ENCODE data around the gene EEFSEC. TPM values are rescaled to one million over a fixed set of nuclear protein-coding genes. Genes with fewer than 3 reads are reported as not detected.

Gene EEFSEC
- total RNA-seq, 1 experiment from 2014 or later: 14.0 TPM

DNA sequence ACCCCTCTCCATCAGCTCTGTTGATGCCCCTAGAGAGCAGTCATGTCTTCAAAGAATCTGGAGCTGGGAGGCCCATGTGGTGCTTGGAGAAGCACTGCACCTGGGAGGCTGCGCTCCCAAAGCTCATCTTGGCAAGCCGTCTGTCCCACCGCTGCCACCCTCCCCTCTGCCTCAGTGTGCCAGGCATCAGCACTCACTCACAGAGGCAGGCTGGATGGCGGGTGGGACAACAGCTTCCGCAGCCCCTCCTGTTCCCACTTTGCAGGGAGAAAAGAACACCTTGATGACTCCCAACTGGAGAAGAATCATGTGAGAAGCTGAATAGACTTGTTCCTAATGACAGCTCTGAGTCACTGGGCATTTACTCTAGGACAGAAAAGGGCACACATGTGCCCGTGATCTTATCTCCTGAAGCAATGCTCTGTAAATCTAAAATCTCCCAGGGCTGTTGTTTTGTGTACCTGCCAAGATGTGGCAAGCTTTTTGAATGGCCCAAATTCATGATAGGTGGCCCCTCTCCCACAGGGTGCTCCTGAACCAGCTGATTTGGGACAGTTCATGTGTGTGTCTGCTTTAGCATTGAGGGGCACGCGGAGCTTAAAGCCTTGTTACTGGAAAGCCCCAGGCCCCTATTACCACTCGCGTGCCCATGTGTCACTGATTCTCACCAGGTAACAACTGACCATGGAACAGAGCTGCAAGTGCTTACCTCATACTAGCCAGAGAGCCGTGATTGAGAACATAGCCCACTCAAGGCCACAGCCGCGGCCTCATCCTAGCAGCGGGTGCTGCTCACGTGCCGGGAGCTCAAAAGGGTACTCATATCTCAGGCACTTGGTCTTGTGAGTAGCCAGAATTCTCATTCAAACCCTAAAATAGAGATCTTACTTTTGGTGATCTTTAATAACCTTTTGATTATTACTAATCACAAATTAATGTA is 209.0 kb downstream of the EEFSEC start:
- Histone ChIP-seq H3K4me3 (ENCODE audit: low read depth, low read length) (no peak overlapping the region), H3K36me3 (ENCODE audit: control insufficient read depth, insufficient read depth, low read length) (no peaks in the 10 kb centered on the region), H3K4me1 (peaks cover 16% of the 10 kb centered on the region), H3K9me3 (no peaks in the 10 kb centered on the region), H3K27me3 (replicated peaks; ENCODE audit: control insufficient read depth, insufficient read depth, low read length) (no peaks in the 10 kb centered on the region)
- H3K36me3 Mint-ChIP-seq (ENCODE audit: insufficient read depth, unreplicated experiment): peaks cover 7% of the 10 kb centered on the region
- H3K9me3 Mint-ChIP-seq (ENCODE audit: unreplicated experiment): no peaks in the 10 kb centered on the region
- DNase-seq: no peak
- ChIA-PET CTCF (interaction anchor here (1.3 kb wide), 1 partner anchor 40 kb away, joined by 3 read pairs; no protein-coding TSS in a partner anchor), POLR2A (interaction anchor here (0.8 kb wide), 1 partner anchor 28 kb away, joined by 5 read pairs; no protein-coding TSS in a partner anchor)
- TF ChIP-seq, protein P1, sequence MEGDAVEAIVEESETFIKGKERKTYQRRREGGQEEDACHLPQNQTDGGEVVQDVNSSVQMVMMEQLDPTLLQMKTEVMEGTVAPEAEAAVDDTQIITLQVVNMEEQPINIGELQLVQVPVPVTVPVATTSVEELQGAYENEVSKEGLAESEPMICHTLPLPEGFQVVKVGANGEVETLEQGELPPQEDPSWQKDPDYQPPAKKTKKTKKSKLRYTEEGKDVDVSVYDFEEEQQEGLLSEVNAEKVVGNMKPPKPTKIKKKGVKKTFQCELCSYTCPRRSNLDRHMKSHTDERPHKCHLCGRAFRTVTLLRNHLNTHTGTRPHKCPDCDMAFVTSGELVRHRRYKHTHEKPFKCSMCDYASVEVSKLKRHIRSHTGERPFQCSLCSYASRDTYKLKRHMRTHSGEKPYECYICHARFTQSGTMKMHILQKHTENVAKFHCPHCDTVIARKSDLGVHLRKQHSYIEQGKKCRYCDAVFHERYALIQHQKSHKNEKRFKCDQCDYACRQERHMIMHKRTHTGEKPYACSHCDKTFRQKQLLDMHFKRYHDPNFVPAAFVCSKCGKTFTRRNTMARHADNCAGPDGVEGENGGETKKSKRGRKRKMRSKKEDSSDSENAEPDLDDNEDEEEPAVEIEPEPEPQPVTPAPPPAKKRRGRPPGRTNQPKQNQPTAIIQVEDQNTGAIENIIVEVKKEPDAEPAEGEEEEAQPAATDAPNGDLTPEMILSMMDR (IDR thresholded peaks at IDR 0.05; ENCODE audit: insufficient read depth in 1 of 2, low read depth in 1 of 2, low read length in 1 of 2, severe bottlenecking in 1 of 2, unreplicated experiment in 1 of 2): no peak
- no peak overlapping the region for H3K4me3 Mint-ChIP-seq (ENCODE audit: unreplicated experiment)
- no TSS peak for BruUV-seq (replicated peaks)
- no peaks in the 10 kb centered on the region for H3K27me3 Mint-ChIP-seq (ENCODE audit: insufficient read depth, unreplicated experiment)
- H3K4me1 Mint-ChIP-seq (ENCODE audit: low read depth, unreplicated experiment): peaks cover 6% of the 10 kb centered on the region
- intact Hi-C loops (cut with micrococcal nuclease; ENCODE audit: unreplicated experiment): no loop called here
- no peak overlapping the region for H3K27ac Mint-ChIP-seq (ENCODE audit: unreplicated experiment)

DNA sequence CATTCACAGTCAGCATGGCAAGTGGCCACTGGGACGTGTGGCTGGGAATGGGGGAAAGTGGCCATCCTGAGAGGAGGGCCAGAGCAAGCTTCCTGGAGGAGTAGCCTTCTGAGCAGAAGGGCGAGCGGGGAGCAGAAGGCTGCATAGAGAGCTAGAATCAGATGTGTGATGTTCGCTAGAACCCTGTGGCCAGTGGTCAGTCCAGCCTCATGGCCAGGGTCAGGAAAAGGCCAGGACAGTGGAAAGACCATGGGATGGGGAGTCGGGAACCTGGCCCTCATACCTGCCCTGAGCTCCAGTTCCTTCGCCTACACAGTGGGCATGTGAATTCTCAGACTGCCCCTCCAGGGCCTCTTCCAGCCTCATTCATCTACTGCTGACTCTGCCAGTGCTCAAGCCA is 211.0 kb downstream of the EEFSEC start:
- CTCF ChIA-PET: interaction anchor here (0.6 kb wide), 1 partner anchor 9 kb away, joined by 7 read pairs; no protein-coding TSS in a partner anchor
- Mint-ChIP-seq H3K27me3 (ENCODE audit: insufficient read depth, unreplicated experiment) (no peaks in the 10 kb centered on the region), H3K4me3 (ENCODE audit: unreplicated experiment) (no peak overlapping the region), H3K27ac (ENCODE audit: unreplicated experiment) (no peak overlapping the region), H3K4me1 (ENCODE audit: low read depth, unreplicated experiment) (peaks cover 6% of the 10 kb centered on the region), H3K36me3 (ENCODE audit: insufficient read depth, unreplicated experiment) (peaks cover 7% of the 10 kb centered on the region), H3K9me3 (ENCODE audit: unreplicated experiment) (no peaks in the 10 kb centered on the region)
- Histone ChIP-seq H3K36me3 (ENCODE audit: control insufficient read depth, insufficient read depth, low read length) (no peaks in the 10 kb centered on the region), H3K9me3 (no peaks in the 10 kb centered on the region), H3K4me1 (peaks cover 16% of the 10 kb centered on the region), H3K27me3 (replicated peaks; ENCODE audit: control insufficient read depth, insufficient read depth, low read length) (no peaks in the 10 kb centered on the region), H3K4me3 (ENCODE audit: low read depth, low read length) (no peak overlapping the region)
- DNase-seq: no peak
- POLR2A ChIA-PET: no interaction called here
- TF ChIP-seq, protein P1 (IDR thresholded peaks at IDR 0.05; ENCODE audit: insufficient read depth in 1 of 2, low read depth in 1 of 2, low read length in 1 of 2, severe bottlenecking in 1 of 2, unreplicated experiment in 1 of 2): no peak
- no TSS peak for BruUV-seq (replicated peaks)
- intact Hi-C loops (cut with micrococcal nuclease; ENCODE audit: unreplicated experiment): no loop called here

DNA sequence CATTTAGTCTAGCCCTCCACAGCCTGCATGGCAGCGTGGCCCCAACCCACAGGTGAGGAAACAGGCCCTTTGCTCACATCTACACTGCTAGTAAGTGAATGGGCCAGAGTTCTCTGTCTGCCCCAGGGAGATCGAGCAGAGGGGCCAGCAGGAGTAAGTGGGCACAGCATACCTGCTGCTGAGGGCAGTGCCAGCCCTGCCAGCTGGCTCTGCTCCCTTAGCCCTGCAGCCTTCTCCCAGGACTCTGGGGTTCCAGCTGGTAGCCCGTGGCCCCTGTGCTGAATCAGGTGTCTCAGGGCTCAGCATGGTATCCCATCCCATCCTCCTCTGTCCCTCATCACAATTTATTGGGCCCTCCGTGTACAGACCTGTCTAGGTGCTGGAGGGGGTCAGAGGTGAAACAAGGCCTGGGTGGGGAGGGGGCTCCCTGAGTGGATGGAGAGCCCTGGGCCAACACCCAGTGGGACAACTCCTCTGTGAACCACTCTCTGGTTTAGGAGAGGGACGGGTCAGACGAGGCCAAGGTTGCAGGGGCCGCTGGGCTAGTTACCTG is 211.6 kb downstream of the EEFSEC start:
- intact Hi-C loops (cut with micrococcal nuclease; ENCODE audit: unreplicated experiment): no loop called here
- Mint-ChIP-seq H3K27me3 (ENCODE audit: insufficient read depth, unreplicated experiment) (no peaks in the 10 kb centered on the region), H3K36me3 (ENCODE audit: insufficient read depth, unreplicated experiment) (peaks cover 7% of the 10 kb centered on the region), H3K4me3 (ENCODE audit: unreplicated experiment) (no peak overlapping the region), H3K9me3 (ENCODE audit: unreplicated experiment) (no peaks in the 10 kb centered on the region), H3K27ac (ENCODE audit: unreplicated experiment) (no peak overlapping the region), H3K4me1 (ENCODE audit: low read depth, unreplicated experiment) (peaks cover 6% of the 10 kb centered on the region)
- BruUV-seq (replicated peaks): no TSS peak
- H3K4me3 ChIP-seq (ENCODE audit: low read depth, low read length): no peak overlapping the region
- ChIA-PET CTCF (interaction anchor here (0.6 kb wide), 1 partner anchor 10 kb away, joined by 7 read pairs; no protein-coding TSS in a partner anchor), POLR2A (no interaction called here)
- no peaks in the 10 kb centered on the region for H3K9me3 ChIP-seq
- TF ChIP-seq, protein P1 (IDR thresholded peaks at IDR 0.05; ENCODE audit: insufficient read depth in 1 of 2, low read depth in 1 of 2, low read length in 1 of 2, severe bottlenecking in 1 of 2, unreplicated experiment in 1 of 2): no peak
- H3K36me3 ChIP-seq (ENCODE audit: control insufficient read depth, insufficient read depth, low read length): no peaks in the 10 kb centered on the region
- no peaks in the 10 kb centered on the region for H3K27me3 ChIP-seq (replicated peaks; ENCODE audit: control insufficient read depth, insufficient read depth, low read length)
- no peak for DNase-seq
- peaks cover 13% of the 10 kb centered on the region for H3K4me1 ChIP-seq
